Prostate gland (tissue), 2 donors: ENCODE results near the gene LPCAT1. TPM values are rescaled to one million over a fixed set of nuclear protein-coding genes. Genes with fewer than 3 reads are reported as not detected.

Experiments used
- DNase-seq: peaks from one replicate; pipeline ENCODE4 v3.0.0-alpha.2; 2019; ENCODE audit warnings: low spot score
- H3K27ac ChIP-seq, 2 donors: fragments of 200-600 bp; sonication (generic); 2 replicates each; pipeline ENCODE4 v1.5.1; 2017 to 2019
- H3K27me3 ChIP-seq: fragments of 200-600 bp; sonication (generic); replicated peaks from 2 replicates; pipeline ENCODE4 v1.5.1; 2019; ENCODE audit not compliant: insufficient read depth
- H3K36me3 ChIP-seq, 2 donors: fragments of 200-600 bp; sonication (generic); 1 replicate in 1 of 2; 2 replicates in 1 of 2; pipeline versions ENCODE4 v1.5.1 to v1.8.1; 2017 to 2019
- H3K4me1 ChIP-seq: fragments of 200-600 bp; sonication (generic); replicated peaks from 2 replicates; pipeline ENCODE4 v1.5.1; 2019
- H3K4me3 ChIP-seq, 2 donors: fragments of 200-600 bp; sonication (generic); 2 replicates each; pipeline ENCODE4 v1.5.1; 2017 to 2019
- H3K9me3 ChIP-seq: fragments of 200-600 bp; sonication (generic); 2 replicates; pipeline ENCODE4 v1.5.1; 2017
- CTCF ChIP-seq, 4 experiments: fragments of 200-600 bp in 2 of 4; fragments of 450-650 bp in 2 of 4; sonication (generic) in 2 of 4; IDR thresholded peaks; 1 replicate in 3 of 4; 2 replicates in 1 of 4; pipeline ENCODE4 v1.5.1; 2016 to 2019; ENCODE audit warnings: antibody characterized with exemption in 4 of 4, mild to moderate bottlenecking in 2 of 4, moderate library complexity in 2 of 4
- POLR2A ChIP-seq: fragments of 450-650 bp; IDR thresholded peaks from one replicate; pipeline ENCODE4 v1.6.1; 2016; ENCODE audit warnings: antibody characterized with exemption, mild to moderate bottlenecking
- POLR2AphosphoS5 ChIP-seq: sonication (generic); formaldehyde crosslinking; IDR thresholded peaks from one replicate; pipeline ENCODE4 v1.6.1; 2017; ENCODE audit warnings: antibody characterized with exemption
- WGBS: methylation state at CpG from one replicate; pipeline ENCODE4 v1.1.5; 2018; 5-methylcytosine and 5-hydroxymethylcytosine counted together
- intact Hi-C: fragments of 100-400 bp; cut with DNase I; formaldehyde crosslinking; loops from one replicate; pipeline ENCODE4 v1.14.2; 2022
- total RNA-seq, 2 donors: library from RNA; depleted of rRNA; stranded (reverse); fragments of >200 nt; gene quantifications; one replicate each; pipeline ENCODE4 v1.1.0, GENCODE V29; 2016

Gene LPCAT1
- total RNA-seq, 2 donors from 2014 or later = 22.6 to 23.9 TPM

- intact Hi-C loops = no loop called here
- H3K4me3 ChIP-seq = no peak overlapping the region
- no peaks in the 10 kb centered on the region for H3K27me3 ChIP-seq
- no peaks in the 10 kb centered on the region for H3K4me1 ChIP-seq
- H3K36me3 ChIP-seq = no peaks in the 10 kb centered on the region
- no peaks in the 10 kb centered on the region for H3K9me3 ChIP-seq
- DNase-seq = no peak
- TF ChIP-seq CTCF (IDR thresholded peaks at IDR 0.05) = no peak
- no peak for TF ChIP-seq POLR2AphosphoS5
- TF ChIP-seq POLR2A = no peak
- no peak overlapping the region for H3K27ac ChIP-seq
- WGBS = 91% methylated on average over 8 of the region's 8 CpGs
These were observed 12.6 kb upstream of the LPCAT1 start for GRCh38 chr5:1536322-1536845.

GRCh38 chr5:1535646-1536045 is 11.9 kb upstream of the LPCAT1 start:
- no peak for DNase-seq
- intact Hi-C loops = no loop called here
- WGBS = 85% methylated on average over 3 of the region's 3 CpGs

GRCh38 chr5:1532384-1532783 is 8.6 kb upstream of the LPCAT1 start:
- no peak for DNase-seq
- WGBS = 81% methylated on average over 1 of the region's 1 CpG
- no peak overlapping the region for H3K27ac ChIP-seq
- TF ChIP-seq POLR2AphosphoS5 = no peak
- TF ChIP-seq POLR2A = no peak
- no peak for TF ChIP-seq CTCF (IDR thresholded peaks at IDR 0.05)
- H3K4me1 ChIP-seq = no peaks in the 10 kb centered on the region
- H3K36me3 ChIP-seq = no peaks in the 10 kb centered on the region
- H3K9me3 ChIP-seq = no peaks in the 10 kb centered on the region
- H3K27me3 ChIP-seq = no peaks in the 10 kb centered on the region
- no peak overlapping the region for H3K4me3 ChIP-seq
- intact Hi-C loops = no loop called here

More at GRCh38 chr5:1535646-1536045, 11.9 kb upstream of the LPCAT1 start:
- no peak overlapping the region for H3K27ac ChIP-seq
- H3K9me3 ChIP-seq = no peaks in the 10 kb centered on the region
- no peaks in the 10 kb centered on the region for H3K27me3 ChIP-seq
- no peak overlapping the region for H3K4me3 ChIP-seq
- H3K36me3 ChIP-seq = no peaks in the 10 kb centered on the region
- TF ChIP-seq CTCF (IDR thresholded peaks at IDR 0.05) (no peak), POLR2AphosphoS5 (no peak), POLR2A (no peak)
- H3K4me1 ChIP-seq = no peaks in the 10 kb centered on the region

- TF ChIP-seq POLR2A = no peak
- no peak for TF ChIP-seq CTCF (IDR thresholded peaks at IDR 0.05)
- TF ChIP-seq POLR2AphosphoS5 = no peak
- 98% methylated on average over 3 of the region's 3 CpGs for WGBS
- no peaks in the 10 kb centered on the region for H3K36me3 ChIP-seq
- H3K4me3 ChIP-seq = no peak overlapping the region
- DNase-seq = no peak
- no peaks in the 10 kb centered on the region for H3K9me3 ChIP-seq
- no peaks in the 10 kb centered on the region for H3K27me3 ChIP-seq
- no peak overlapping the region for H3K27ac ChIP-seq
- no peaks in the 10 kb centered on the region for H3K4me1 ChIP-seq
- intact Hi-C loops = no loop called here
These were observed 5.7 kb upstream of the LPCAT1 start for GRCh38 chr5:1529498-1529897.

GRCh38 chr5:1527533-1528205 is 3.9 kb upstream of the LPCAT1 start:
- intact Hi-C loops = no loop called here
- Histone ChIP-seq H3K36me3 (no peaks in the 10 kb centered on the region), H3K27ac (no peak overlapping the region), H3K4me3 (no peak overlapping the region), H3K27me3 (no peaks in the 10 kb centered on the region), H3K4me1 (peaks cover 1% of the 10 kb centered on the region), H3K9me3 (no peaks in the 10 kb centered on the region)
- 78% methylated on average over 12 of the region's 12 CpGs for WGBS
- no peak for DNase-seq
- TF ChIP-seq CTCF (IDR thresholded peaks at IDR 0.05) (no peak), POLR2AphosphoS5 (no peak), POLR2A (no peak)
